ENCODE measurements around the gene NENF. TPM values are rescaled to one million over a fixed set of nuclear protein-coding genes. Genes with fewer than 3 reads are reported as not detected.

Gene NENF
- total and polyA plus RNA-seq, 10 of the 15 experiments (the other 5 are each of a cell fraction or from before 2014, with no cell fraction given), result 5.1 to 83.4 (median 42.7) TPM

DNA sequence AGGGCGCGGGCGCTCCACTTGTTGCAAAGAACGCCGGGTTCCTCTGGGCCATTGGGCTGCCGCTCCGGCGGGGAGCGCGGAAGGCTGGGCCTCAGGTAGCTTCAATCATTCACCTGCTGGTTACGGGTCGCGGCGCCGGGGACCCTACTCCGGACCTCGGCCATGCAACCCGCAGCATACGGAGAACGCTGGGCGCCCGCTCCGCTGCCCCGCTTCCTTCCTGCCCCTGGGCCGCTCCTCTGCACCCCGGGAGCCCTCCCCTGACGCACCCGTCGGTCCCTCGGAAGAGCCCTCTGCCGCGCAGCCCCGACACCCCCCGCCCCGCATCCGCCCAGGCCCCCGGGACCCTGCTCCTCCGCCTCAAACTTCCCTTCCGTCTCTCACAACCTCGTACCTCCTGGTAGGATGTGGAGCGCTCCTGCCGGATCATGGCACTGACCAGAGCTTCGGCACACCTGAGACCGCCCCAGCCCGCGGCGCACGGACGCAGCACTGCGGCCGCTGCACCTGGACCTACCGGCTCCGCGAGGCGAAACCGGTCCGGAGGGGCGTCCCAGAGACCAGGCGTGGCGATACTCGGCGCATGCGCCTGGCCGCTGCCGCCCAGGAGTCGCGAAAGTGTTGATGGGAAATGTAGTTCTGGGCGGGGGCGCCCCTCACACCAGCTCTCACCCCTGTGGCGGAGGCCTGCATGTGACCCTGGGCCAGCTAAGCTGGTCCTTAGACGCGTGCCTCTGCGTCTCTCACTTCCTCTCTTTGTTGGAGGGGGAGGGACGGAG, 18.2 kb upstream of the NENF start, which contains the start of gene PACC1 (continued):
- no peak for TF ChIP-seq ELK1 (IDR thresholded peaks at IDR 0.05; ENCODE audit: low read depth, low read length)
- TF ChIP-seq, protein P1, sequence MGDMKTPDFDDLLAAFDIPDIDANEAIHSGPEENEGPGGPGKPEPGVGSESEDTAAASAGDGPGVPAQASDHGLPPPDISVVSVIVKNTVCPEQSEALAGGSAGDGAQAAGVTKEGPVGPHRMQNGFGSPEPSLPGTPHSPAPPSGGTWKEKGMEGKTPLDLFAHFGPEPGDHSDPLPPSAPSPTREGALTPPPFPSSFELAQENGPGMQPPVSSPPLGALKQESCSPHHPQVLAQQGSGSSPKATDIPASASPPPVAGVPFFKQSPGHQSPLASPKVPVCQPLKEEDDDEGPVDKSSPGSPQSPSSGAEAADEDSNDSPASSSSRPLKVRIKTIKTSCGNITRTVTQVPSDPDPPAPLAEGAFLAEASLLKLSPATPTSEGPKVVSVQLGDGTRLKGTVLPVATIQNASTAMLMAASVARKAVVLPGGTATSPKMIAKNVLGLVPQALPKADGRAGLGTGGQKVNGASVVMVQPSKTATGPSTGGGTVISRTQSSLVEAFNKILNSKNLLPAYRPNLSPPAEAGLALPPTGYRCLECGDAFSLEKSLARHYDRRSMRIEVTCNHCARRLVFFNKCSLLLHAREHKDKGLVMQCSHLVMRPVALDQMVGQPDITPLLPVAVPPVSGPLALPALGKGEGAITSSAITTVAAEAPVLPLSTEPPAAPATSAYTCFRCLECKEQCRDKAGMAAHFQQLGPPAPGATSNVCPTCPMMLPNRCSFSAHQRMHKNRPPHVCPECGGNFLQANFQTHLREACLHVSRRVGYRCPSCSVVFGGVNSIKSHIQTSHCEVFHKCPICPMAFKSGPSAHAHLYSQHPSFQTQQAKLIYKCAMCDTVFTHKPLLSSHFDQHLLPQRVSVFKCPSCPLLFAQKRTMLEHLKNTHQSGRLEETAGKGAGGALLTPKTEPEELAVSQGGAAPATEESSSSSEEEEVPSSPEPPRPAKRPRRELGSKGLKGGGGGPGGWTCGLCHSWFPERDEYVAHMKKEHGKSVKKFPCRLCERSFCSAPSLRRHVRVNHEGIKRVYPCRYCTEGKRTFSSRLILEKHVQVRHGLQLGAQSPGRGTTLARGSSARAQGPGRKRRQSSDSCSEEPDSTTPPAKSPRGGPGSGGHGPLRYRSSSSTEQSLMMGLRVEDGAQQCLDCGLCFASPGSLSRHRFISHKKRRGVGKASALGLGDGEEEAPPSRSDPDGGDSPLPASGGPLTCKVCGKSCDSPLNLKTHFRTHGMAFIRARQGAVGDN (IDR thresholded peaks at IDR 0.05), result peak; percentile 54
- TF ChIP-seq, protein P2, sequence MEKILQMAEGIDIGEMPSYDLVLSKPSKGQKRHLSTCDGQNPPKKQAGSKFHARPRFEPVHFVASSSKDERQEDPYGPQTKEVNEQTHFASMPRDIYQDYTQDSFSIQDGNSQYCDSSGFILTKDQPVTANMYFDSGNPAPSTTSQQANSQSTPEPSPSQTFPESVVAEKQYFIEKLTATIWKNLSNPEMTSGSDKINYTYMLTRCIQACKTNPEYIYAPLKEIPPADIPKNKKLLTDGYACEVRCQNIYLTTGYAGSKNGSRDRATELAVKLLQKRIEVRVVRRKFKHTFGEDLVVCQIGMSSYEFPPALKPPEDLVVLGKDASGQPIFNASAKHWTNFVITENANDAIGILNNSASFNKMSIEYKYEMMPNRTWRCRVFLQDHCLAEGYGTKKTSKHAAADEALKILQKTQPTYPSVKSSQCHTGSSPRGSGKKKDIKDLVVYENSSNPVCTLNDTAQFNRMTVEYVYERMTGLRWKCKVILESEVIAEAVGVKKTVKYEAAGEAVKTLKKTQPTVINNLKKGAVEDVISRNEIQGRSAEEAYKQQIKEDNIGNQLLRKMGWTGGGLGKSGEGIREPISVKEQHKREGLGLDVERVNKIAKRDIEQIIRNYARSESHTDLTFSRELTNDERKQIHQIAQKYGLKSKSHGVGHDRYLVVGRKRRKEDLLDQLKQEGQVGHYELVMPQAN (conservative IDR thresholded peaks at IDR 0.05), result peak; percentile 26
- no peak for TF ChIP-seq BMI1 (IDR thresholded peaks at IDR 0.05; ENCODE audit: borderline replicate concordance)
- no peak for TF ChIP-seq ZNF217 (IDR thresholded peaks at IDR 0.05)
- no peak for TF ChIP-seq SREBF2 (IDR thresholded peaks at IDR 0.05; ENCODE audit: low read length)
- peak; percentile 76; the same call in 1 of the 2 replicates for TF ChIP-seq POLR2AphosphoS5 (IDR thresholded peaks at IDR 0.05; ENCODE audit: low read length)
- 0 out of 4 replicates have a peak, but pooled peaks of 1 of the 2 experiments have one; percentile 56 for TF ChIP-seq SRF (IDR thresholded peaks at IDR 0.05; ENCODE audit: low read depth in 2 of 2, low read length in 2 of 2)
- TF ChIP-seq PRDM15 (CRISPR knock-in tag; IDR thresholded peaks at IDR 0.05), result no peak
- no peak for TF ChIP-seq SMARCA5 (IDR thresholded peaks at IDR 0.05)
- peak; percentile 78 for TF ChIP-seq SP1 (IDR thresholded peaks at IDR 0.05; ENCODE audit: low read depth, low read length)
- TF ChIP-seq BCLAF1 (IDR thresholded peaks at IDR 0.05), result no peak
- TF ChIP-seq FOXM1 (IDR thresholded peaks at IDR 0.05; ENCODE audit: low read depth, low read length), result no peak
- TF ChIP-seq ESRRA (IDR thresholded peaks at IDR 0.05; ENCODE audit: low read length), result no peak
- no peak for TF ChIP-seq GATAD2B (conservative IDR thresholded peaks at IDR 0.05; ENCODE audit: low read depth)

All from GM12878 (cell line).